Cardiac fibroblast (primary cell): Measurements from ENCODE around the gene MS4A7.

Source experiments
- DNase-seq, 2 donors: peaks; one replicate each; pipeline versions ENCODE4 v3.0.0 to v3.0.0-alpha.2; 2010; ENCODE audit warnings: low read depth in 2 of 2
- H3K4me3 ChIP-seq, 2 donors: replicated peaks in 1 of 2; 1 replicate in 1 of 2; 2 replicates in 1 of 2; pipeline ENCODE4 v1.5.1; 2011; ENCODE audit warnings: low read depth in 2 of 2, low read length in 2 of 2, mild to moderate bottlenecking in 2 of 2, moderate library complexity in 1 of 2
- CTCF ChIP-seq: IDR thresholded peaks from one replicate; pipeline ENCODE4 v1.5.1; 2011; ENCODE audit warnings: low read depth, mild to moderate bottlenecking, low read length, inconsistent platforms

MS4A7 gene

GRCh38 chr11:60377401-60378136, 763 bp upstream of the MS4A7 start:
- H3K4me3 ChIP-seq, result no peak overlapping the region

GRCh38 chr11:60389279-60389910, 11.1 kb downstream of the MS4A7 start:
- TF ChIP-seq CTCF, result no peak
- DNase-seq, result no peak

More at GRCh38 chr11:60377401-60378136, 763 bp upstream of the MS4A7 start:
- no peak for TF ChIP-seq CTCF
- no peak for DNase-seq

GRCh38 chr11:60390419-60390818, 12.1 kb downstream of the MS4A7 start:
- TF ChIP-seq CTCF, result no peak
- no peak for DNase-seq

More at GRCh38 chr11:60389279-60389910, 11.1 kb downstream of the MS4A7 start:
- H3K4me3 ChIP-seq, result no peak overlapping the region

DNA sequence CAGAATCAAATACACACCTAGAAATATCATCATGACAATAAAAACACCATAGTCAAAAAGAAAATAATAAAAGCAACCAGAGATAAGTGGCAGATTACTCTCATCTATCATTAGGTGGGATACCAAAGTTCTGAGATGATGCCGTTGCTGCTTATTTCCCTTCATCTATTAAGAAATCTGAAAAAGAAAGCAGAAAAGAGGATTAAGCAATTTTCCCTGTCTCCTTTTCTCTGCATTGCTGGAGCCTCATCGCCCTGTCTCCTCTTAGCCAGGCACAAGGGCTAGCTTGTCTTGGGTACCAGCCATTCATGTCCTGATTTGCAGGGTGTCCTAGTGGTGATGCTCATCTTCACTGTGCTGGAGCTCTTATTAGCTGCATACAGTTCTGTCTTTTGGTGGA, 14.0 kb downstream of the MS4A7 start:
- no peak overlapping the region for H3K4me3 ChIP-seq
- no peak for TF ChIP-seq CTCF
- no peak for DNase-seq

More at GRCh38 chr11:60390419-60390818, 12.1 kb downstream of the MS4A7 start:
- H3K4me3 ChIP-seq, result no peak overlapping the region

GRCh38 chr11:60393016-60393415, 14.7 kb downstream of the MS4A7 start:
- DNase-seq, result no peak
- TF ChIP-seq CTCF, result no peak
- H3K4me3 ChIP-seq, result no peak overlapping the region

DNA sequence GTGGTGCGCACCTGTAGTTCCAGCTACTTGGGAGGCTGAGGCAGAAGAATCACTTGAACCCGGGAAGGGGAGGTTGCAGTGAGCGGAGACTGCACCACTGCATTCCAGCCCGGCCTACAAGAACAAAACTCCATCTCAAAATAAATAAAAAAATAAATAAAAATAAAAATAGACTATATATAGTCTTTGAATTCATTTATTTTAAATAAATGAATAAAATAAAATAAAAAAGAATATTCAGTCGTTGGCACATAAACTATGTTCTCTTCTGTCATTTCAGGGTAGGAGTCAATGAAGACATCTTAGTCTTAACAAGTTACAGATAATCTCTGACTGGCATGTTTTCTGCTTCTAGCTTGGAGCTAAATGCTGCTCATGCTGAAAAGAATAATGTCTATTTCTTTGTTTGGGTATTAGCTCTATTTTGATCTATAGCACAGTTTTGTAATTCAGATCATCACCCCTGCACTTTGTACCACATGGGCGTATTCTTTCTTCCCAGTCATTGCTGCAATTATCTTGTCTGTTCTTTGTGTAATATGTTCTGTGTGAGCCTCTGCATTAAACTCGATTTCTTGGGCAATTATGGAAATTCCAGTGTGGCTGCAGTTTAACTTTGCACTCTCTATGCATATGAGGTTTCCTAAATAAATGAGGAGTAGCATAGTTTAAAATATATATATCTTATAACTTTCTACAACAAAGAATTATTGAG, 16.5 kb downstream of the MS4A7 start:
- H3K4me3 ChIP-seq, result no peak overlapping the region
- DNase-seq, result no peak
- TF ChIP-seq CTCF, result no peak
